DND-41 (cell line): Measurements from ENCODE around the gene DRAP1.

Experiments used
- CTCF ChIP-seq: IDR thresholded peaks from 2 replicates; pipeline ENCODE4 v1.5.1; 2012; ENCODE audit warnings: borderline replicate concordance, low read length, moderate library complexity, mild to moderate bottlenecking; ENCODE audit not compliant: poor library complexity, severe bottlenecking; ENCODE audit errors: extremely low read depth
- EZH2 ChIP-seq: IDR thresholded peaks from 3 replicates; pipeline ENCODE4 v1.6.1; 2012; ENCODE audit warnings: borderline replicate concordance, low read depth, mild to moderate bottlenecking, moderate library complexity, low read length, inconsistent platforms; ENCODE audit not compliant: severe bottlenecking

DNA sequence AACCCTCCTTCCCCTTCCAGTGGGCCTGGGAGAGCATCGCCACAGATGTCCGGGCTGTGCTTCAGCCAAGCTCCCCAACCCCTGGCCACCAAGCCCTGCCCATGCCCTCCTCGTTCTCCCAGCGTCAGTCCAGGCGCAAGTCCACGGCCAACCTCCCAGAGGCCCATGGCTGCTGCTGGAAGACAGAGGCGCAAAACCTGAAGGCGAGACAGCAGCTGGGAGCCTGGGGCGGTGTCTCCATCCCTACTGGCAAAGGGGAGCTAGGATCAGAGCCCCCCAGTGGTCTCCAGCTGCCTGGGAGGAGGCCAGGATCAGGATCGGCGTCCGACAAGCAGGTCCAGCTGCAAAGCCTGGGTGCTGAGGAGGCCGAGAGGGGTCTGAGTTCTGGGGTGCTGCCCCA lies 27.9 kb downstream of the DRAP1 start:
- TF ChIP-seq EZH2 (no peak), CTCF (no peak)
